GM21526 (cell line): ENCODE results near the gene FOXP3.
"Not testable (repeated sequence)": the region's sequence is repeated elsewhere in the genome, so short reads cannot be mapped to it uniquely, and the experiment has no call there.

ENCODE experiments used
- ATAC-seq: cut with Tn5 transposase; IDR thresholded peaks from one replicate; pipeline ENCODE4 v1.9.1; 2021; ENCODE audit warnings: moderate library complexity; ENCODE audit not compliant: unreplicated experiment, low FRiP score

FOXP3 gene, protein sequence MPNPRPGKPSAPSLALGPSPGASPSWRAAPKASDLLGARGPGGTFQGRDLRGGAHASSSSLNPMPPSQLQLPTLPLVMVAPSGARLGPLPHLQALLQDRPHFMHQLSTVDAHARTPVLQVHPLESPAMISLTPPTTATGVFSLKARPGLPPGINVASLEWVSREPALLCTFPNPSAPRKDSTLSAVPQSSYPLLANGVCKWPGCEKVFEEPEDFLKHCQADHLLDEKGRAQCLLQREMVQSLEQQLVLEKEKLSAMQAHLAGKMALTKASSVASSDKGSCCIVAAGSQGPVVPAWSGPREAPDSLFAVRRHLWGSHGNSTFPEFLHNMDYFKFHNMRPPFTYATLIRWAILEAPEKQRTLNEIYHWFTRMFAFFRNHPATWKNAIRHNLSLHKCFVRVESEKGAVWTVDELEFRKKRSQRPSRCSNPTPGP

DNA sequence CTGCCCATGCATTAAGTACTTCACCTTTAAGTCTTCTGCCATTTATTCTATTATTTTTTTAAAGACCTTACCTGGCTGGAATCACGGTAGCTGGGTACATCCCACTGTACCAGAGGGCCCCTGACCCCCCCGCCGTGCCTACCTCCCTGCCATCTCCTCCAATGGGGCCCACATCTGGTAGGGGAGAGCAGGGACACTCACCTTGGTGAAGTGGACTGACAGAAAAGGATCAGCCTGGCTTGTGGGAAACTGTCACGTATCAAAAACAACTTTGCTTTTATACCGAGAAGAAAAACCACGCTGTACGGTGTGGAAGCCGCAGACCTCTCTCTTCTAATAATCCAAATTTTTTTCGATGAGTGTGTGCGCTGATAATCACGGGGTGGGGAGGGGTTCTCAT lies at the start of gene FOXP3:
FOXP3 (minus strand) TSS at position 251 of the 400 bp plus-strand sequence. CDS start 6,205 bp downstream, outside the sequence.
- ATAC-seq, result no peak

DNA sequence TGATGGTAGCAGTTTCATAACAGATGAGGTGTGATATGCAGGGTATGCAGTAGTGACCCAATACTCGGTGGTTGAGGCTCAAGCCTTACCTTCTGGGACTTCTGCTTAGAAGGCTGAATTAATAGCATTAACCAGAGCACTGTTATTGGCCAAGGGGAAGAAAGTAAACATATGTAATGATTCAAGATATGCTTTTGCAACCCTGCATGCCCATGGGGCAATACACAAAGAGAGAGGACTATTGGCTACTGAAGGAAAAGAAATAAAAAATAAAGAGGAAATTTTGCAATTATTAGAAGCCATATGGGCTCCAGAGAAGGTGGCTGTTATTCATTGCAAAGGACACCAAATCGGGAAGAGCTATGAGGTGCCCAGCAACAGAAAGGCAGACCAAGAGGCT lies 47.7 kb upstream of the FOXP3 start:
- ATAC-seq, result no peak

DNA sequence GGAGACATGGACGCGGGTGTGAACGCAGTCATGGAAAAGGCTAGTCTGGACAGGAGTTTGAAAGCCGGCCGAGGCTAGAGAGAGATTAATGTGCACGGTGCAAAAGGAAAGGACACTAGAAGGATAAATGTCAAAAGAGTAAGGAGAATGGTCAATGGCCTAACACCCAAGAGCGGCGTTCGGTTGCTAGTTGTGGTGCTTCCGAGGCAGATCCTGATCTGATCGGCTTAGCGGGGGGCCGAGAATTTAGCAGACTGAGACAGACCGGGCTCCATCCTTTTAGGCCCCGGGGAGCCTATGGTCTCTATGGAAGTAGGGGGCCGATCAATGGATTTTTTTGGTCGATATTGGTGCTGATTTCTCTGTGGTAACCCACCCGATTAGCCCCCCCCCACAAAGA lies 45.9 kb upstream of the FOXP3 start:
- no peak for ATAC-seq

DNA sequence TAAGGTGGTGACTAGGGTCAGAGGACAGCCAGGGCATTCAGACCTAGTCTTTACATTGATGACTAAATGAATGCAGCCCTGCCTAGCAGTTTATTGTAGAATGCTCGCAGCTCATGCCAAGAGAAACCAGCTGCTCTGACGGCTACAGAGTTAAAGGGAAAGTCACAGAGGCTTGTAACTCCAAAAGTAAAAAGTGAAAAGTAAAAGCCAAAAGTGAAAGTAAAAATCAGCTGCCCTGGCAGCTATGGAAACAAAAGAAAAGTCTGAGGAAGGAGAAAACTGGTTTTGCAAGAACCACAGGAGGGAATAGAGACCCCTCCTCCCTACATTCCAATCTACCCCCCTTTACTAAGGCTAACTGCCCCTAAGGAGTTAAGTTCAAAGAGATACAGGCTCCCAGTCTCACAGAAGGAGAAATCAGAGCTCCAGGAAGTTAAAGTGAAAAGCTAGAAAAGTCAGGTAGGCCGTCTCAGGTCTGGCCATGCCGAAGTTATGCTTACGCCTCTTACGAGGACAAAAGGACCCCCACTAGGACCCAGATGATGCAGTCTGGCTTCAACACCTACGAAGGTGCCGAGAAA lies 45.0 kb upstream of the FOXP3 start:
- no peak for ATAC-seq

DNA sequence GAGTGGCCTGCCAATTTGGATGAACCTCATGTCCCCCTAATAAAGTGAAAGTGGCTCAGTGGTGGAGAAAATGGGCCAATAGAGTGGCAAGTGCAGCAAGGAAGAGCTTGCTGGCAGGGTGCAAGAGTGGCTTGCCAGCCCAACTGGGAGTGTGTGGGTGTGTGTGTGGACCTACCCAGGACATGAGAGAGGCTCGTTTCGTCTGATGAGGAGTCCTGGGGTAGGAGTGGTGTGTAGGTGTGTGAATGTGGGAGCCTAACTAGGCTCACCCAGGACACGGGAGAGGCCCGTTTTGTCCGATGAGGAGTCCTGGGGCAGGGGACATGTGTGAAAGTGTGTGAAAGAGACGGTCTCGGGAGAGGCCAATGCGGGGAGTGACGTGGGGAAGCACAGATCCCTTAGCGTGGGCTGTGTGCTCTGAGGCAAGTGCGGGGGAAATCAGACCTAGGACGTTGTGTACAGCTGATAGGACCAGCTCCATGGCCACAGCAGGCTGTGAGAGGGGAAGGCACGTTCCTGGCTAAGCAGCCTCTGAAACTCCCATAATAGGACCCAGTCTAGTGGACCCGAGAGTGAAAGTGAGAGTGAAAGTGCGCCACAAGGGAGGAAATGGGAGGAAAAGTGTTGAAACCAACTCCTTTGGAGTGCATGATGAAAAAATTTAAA lies 44.2 kb upstream of the FOXP3 start:
- ATAC-seq, result no peak

DNA sequence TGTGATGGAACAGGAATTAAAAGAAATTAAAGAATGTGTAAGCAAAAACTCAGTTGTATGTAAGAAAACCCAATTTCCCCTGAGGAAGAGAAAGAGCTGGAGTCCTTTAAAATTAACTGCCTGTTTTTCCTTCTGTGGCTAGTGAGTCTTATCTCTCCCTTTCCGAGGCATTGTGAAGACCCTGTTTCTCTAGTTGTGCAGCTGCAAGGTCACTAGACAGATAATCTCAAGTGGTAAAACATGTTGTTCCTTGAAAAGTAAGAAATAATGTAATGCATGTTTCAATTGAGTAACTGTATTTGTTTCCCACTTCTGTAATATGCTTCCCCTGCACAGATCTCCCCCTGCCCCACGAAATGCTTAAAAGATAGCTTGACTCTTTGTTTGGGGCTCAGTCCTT lies 43.3 kb upstream of the FOXP3 start:
- not testable (repeated sequence) for ATAC-seq

DNA sequence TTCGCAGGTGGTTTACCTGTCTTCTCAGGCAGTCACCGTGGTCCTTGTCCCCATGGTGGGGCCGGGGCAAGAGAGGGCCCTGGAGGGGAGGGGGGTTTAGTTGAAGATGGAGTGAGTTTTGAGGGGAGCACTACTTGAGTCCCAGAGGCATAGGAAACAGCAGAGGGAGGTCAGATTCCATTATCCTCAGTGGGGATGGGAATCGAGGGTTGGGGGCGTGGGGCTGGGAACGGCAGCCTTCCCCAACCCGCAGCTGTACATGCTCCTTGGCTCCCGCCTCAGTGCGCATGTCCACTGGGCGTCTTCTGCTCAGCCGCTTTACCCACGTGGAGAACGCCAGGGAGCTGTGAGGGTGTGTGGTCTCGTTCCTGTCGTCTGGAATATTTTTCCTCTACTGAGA lies 38.8 kb upstream of the FOXP3 start, which contains the start of gene GAGE10:
GAGE10 (plus strand) TSS at position 301 of the 400 bp plus-strand sequence. CDS start 1,214 bp downstream, outside the sequence.
- no peak for ATAC-seq

DNA sequence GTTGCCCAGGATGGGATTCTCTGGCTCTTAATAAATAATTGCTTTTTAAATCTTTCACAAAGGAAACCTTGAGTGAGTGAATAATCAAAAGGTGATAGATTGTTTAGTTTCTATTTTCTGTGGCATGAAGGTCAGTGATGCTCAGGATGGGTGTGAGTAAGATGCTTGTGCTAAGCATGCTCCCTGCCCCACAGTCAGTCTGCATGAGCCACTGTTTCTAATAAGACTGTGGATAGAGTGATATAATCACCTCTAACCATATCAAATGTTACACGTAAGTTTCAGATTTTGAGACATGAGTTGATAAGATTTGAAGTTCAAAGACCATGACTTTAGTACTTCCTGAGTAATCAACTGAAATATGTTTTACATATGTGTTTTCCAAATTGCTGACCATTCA lies 36.2 kb upstream of the FOXP3 start:
- ATAC-seq, result no peak

DNA sequence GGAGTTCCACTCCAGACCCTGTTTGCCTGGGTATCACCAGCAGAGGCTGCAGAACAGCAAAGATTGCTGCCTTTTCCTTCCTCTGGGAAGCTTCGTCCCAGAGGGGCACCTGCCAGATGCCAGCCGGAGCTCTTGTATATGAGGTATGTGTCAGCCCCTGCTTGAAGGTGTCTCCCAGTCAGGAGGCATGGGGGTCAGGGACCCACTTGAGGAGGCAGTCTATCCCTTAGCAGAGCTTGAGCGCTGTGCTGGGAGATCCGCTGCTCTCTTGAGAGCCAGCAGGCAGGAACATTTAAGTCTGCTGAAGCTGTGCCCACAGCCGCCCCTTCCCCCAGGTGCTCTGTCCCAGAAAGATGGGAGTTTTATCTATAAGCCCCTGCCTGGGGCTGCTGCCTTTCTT lies 34.8 kb upstream of the FOXP3 start:
- not testable (repeated sequence) for ATAC-seq

DNA sequence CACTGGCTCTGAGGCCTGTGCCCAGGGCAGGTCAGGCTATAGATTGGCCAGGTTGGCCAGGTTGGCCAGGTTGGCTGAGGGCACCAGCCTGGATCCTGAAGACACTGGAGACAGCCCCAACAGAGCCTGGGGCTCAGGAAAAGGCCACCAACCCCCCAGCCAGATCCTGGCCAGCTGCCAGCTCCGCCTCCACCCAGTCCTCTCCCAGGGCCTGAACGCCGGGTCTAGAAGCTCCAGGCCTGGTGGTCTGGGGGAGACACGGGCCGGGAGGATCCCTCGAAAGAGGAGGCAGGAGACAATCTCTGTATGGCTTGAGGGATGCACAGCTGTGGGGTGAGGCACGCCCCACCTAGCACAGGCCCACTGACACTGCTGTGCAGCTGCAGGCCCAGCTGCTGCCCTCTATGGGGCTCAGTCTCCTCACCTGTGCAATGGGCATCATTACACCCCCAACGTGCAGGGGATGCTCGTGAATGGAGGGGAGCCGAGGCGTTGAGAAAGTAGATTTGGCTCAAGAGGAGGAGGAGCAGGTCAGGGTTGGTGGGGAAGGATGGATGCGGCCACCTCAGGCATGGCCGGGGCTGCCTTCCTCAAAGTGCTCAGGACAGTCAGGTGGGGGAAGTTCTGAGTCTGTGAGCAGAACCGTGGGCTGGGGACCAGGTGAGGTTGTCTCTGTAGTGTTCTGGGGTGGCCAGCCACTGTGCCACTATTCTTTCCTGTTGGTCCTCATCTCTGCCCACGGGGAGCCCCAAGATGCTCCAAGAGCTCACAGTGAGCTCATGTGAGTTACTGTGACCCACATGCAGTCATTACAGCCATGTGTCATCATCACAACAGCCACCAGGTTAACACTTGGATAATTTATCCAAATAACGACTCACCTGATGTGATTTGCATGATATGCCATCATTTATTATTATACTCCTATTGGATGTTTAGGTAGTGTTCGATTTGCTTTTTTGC lies 28.2 kb upstream of the FOXP3 start:
- no peak for ATAC-seq

DNA sequence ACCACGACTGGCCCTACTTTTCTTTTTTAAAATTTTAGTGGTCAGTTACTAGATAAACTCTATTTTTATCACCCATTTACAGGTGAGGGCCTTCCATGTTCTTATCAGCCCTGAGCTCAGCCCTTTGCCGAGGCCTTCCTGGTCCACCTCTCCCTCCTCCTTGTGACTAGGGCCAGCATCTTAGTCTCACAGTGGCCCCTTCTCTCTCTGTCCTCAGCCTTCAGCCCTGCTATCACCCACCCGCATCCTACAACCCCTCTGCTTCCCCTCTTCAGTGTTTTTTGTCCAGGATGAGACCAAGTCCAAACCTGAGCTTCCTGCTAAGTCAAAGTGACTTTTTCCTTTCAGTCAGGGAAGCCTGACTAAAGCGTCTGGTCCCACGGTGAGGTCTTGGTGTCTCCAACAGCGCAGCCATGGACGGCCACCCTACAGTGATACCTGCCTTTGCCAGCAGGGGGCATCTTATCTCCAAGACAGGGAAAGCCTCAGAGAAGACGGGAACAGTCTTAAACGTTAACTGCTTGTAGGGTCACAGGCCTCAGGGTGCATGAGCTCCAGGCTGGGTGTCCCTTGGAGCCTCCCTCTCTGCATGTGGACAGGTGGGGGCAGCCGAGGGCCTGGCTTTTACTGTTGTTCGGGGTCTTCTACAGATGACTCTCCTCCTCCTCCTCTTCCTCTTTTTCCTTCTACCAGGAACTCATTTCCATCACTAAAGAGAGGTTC lies 27.3 kb upstream of the FOXP3 start:
- no peak for ATAC-seq

DNA sequence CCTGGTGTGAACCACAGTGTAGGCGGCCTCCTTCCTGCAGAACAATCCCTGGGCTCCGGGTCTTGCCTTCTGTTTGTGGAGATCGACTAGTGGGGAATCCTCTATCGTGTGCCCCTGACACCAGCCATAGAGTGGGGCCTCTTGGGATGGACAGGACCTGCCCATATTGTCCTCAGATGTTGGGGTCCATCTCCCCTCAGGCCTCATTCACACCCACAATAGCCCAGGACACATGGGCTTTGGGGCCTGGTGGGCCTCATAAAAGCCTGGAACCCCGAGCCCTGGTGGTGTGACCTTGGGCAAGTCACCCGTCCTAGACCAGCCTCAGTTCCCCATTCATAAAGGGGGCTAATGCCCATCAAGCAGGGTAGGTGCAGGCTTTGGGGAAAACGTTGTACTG lies 25.7 kb upstream of the FOXP3 start:
- ATAC-seq, result no peak

DNA sequence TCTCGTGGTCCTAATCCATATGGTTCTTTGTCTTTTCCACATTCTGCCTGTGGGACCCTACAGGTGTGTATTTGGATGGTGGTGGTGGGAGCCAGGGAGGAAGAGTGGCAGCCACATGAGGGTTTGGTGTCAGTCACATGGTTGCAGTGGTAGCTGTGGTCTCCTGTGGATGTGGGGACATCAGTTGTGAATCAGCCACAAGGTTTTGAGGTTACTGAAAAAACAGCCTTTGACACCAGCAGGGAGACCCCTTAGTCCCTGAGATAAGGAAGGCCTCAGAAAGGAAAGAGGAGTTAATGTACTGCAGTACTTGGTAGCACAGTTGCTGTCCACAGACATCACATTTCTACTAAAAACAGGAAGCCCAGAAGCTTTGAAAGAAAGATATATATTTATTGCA lies 23.2 kb upstream of the FOXP3 start:
- no peak for ATAC-seq

DNA sequence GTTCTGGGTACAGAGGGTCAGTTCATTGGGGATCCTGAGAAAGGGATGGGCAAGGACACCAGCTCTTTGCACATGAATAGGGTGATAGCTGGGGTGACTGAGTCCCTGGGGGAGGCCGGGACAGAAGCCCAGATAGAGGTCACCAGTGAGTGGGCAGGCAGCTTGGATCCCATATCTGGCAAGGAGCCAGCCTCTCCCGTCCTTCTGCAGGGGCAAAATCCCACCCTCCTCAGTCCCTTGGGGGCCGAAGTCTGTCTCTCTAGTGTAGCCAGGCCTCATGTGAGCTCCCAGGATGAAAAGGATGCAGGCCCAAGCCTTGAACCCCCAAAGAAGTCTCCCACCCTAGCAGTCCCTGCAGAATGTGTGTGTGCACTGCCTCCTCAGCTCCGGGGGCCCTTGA lies 22.1 kb upstream of the FOXP3 start:
- no peak for ATAC-seq

DNA sequence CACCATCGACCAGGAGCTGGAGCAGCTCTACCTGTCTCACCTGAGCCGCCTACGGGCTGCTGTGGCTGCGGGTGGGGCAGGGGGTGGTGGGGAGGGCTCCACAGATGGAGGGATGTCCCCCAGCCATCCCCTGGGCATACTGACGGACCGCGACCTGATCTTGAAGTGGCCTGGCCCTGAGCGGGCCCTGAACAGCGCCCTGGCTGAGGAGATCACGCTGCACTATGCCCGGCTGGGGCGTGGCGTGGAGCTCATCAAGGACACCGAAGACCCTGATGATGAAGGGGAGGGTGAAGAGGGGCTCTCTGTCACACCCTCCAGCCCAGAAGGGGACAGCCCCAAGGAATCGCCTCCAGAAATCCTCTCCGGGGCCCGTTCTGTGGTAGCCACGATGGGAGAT lies 21.6 kb upstream of the FOXP3 start:
- ATAC-seq, result no peak

DNA sequence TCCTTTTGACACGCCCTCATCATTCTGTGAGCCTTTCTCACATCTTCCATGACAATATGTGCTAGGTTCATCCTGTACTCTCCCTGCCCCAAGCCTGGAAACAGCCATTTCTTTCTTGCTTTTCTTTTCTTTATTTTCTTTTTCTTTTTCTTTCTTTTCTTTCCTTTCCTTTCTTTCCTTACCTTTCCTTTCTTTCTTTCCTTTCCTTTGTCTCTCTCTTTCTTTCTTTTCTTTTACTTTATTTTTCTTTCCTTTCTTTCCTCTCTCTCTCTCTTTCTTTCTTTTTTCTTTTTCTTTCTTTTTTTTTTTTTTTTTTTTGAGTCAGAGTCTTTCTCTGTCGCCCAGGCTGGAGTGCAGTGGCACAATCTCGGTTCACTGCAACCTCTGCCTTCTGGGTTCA lies 19.7 kb upstream of the FOXP3 start:
- ATAC-seq, result no peak

DNA sequence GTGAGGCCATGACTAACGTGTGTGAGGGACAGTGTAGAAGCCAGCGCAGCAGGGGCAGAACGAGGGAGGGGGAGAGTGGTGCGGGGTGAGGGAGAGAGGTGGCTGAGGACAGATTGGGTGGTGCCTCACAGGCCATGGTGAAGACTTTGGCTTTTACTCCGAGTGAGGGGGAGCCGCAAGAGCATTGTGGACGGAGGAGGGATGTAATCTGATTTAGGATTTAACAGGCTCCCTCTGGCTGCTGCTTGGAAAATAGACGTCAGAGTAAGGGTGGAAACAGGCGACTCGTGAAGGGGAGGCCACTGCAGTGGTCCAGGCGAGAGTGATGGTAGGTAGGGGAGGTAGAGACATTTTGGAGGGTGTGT lies 18.1 kb upstream of the FOXP3 start:
- no peak for ATAC-seq

DNA sequence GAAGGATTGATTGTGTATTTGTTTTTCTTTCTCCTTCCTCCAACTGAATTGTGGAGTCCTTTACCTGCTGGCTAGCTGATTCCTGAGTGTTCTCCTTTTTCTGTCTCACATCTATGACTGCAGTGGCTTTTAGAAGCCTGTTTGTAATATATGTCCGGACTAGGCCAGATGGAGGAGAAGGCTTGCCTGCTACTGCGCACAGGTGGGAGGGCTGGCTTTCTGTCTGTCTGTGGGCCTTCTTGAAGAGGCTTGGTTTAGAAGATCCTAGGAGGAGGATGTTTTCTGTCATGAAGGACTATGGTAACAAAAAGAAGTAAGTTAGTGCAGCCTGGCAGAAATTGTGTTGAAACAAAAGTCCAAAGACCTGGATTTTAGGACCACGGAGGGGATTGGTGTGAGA lies 13.6 kb upstream of the FOXP3 start:
- no peak for ATAC-seq

DNA sequence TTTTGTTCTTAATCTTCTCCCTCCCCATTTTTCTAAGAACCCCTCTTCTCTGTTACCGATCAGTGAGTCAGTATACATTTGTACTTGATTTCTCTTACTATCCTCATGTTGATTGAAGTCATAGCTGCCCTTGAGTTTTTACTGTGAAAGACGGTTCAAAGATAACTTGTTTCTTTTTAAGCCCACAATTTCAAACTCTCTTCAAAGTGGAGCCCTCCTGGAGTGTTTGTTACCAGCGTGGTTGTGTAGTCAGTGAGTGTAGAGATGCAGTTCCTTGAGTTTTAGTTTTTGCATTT lies 13.0 kb upstream of the FOXP3 start:
- ATAC-seq, result no peak
